HepG2 (cell line): ENCODE data around the gene MISP3. TPM values are rescaled to one million over a fixed set of nuclear protein-coding genes. Genes with fewer than 3 reads are reported as not detected.

Experiments
- FOSL2 ChIP-seq: sonication (generic); formaldehyde crosslinking; IDR thresholded peaks from 2 replicates; pipeline ENCODE4 v1.4.0; 2020; ENCODE audit warnings: missing genetic modification reagents
- FOXA3 ChIP-seq: IDR thresholded peaks from 2 replicates; pipeline ENCODE4 v1.6.1; 2016; ENCODE audit warnings: missing genetic modification reagents, missing compliant biosample characterization
- HDAC1 ChIP-seq: sonication (generic); formaldehyde crosslinking; IDR thresholded peaks from 2 replicates; pipeline ENCODE4 v1.5.1; 2020; ENCODE audit warnings: mild to moderate bottlenecking, missing genetic modification reagents
- IRF2 ChIP-seq: IDR thresholded peaks from 2 replicates; pipeline ENCODE4 v1.6.1; 2018; ENCODE audit warnings: missing genetic modification reagents, missing compliant biosample characterization
- NCOR1 ChIP-seq: fragments of 200-600 bp; sonication (generic); IDR thresholded peaks from 2 replicates; pipeline ENCODE4 v1.7.0; 2017; ENCODE audit warnings: antibody characterized with exemption, low read length, borderline replicate concordance
- PITX1 ChIP-seq: sonication (generic); formaldehyde crosslinking; IDR thresholded peaks from 2 replicates; pipeline ENCODE4 v1.5.1; 2020; ENCODE audit warnings: mild to moderate bottlenecking, missing genetic modification reagents
- RFXAP ChIP-seq: sonication (generic); formaldehyde crosslinking; IDR thresholded peaks from 2 replicates; pipeline ENCODE4 v1.4.0; 2020; ENCODE audit warnings: missing genetic modification reagents, borderline replicate concordance
- SPEN ChIP-seq: sonication (generic); formaldehyde crosslinking; IDR thresholded peaks from 2 replicates; pipeline ENCODE4 v1.5.1; 2020; ENCODE audit warnings: low read depth, mild to moderate bottlenecking, missing genetic modification reagents
- USF2 ChIP-seq, 2 experiments: sonication (generic) in 1 of 2; formaldehyde crosslinking in 1 of 2; IDR thresholded peaks; 2 replicates each; pipeline versions ENCODE4 v1.5.1 to v1.6.1; 2011 to 2020; ENCODE audit warnings: borderline replicate concordance in 1 of 2, low read depth in 1 of 2, low read length in 1 of 2, mild to moderate bottlenecking in 1 of 2, missing genetic modification reagents in 1 of 2, moderate library complexity in 1 of 2
- XRCC5 ChIP-seq: fragments of 200-400 bp; formaldehyde crosslinking; optimal IDR thresholded peaks from 2 replicates; pipeline ENCODE3; 2017; ENCODE audit warnings: mild to moderate bottlenecking, low read length
- ZBTB37 ChIP-seq: sonication (generic); formaldehyde crosslinking; IDR thresholded peaks from 2 replicates; pipeline ENCODE4 v1.4.0; 2020; ENCODE audit warnings: mild to moderate bottlenecking, missing genetic modification reagents
- ZFP36 ChIP-seq: fragments of 150-350 bp; IDR thresholded peaks from 2 replicates; pipeline ENCODE4 v1.6.1; 2018; ENCODE audit warnings: borderline replicate concordance, low read length, low read depth; ENCODE audit not compliant: partially characterized antibody
- ZNF672 ChIP-seq: sonication (generic); formaldehyde crosslinking; IDR thresholded peaks from 2 replicates; pipeline ENCODE4 v1.8.1; 2022; ENCODE audit warnings: missing genetic modification reagents
- ZNF777 ChIP-seq: sonication (generic); formaldehyde crosslinking; IDR thresholded peaks from 2 replicates; pipeline ENCODE4 v1.4.0; 2020; ENCODE audit warnings: missing genetic modification reagents
- polyA plus RNA-seq, 8 experiments: library from polyadenylated mRNA; depleted of rRNA in 3 of 8; stranded (reverse) in 7 of 8; unstranded in 1 of 8; fragments of >200 nt; fragmentation: Illumina TruSeq in 4 of 8; extraction: Trizol in 4 of 8; gene quantifications; 2 replicates each; pipeline versions ENCODE4 v1.2.1 to v1.2.3, GENCODE V29; 2011 to 2016; ENCODE audit warnings: low read depth in 4 of 8, missing spikeins in 1 of 8, mixed read lengths in 1 of 8; ENCODE audit not compliant: insufficient read depth in 1 of 8
- total RNA-seq, 5 experiments: library from RNA; depleted of rRNA; stranded (reverse); fragments of >200 nt; fragmentation: Illumina TruSeq; extraction: Trizol; gene quantifications; 2 replicates each; pipeline ENCODE4 v1.2.3, GENCODE V29; 2016; ENCODE audit warnings: low read depth in 1 of 5
- TF ChIP-seq, protein P1 (sequence below), 2 experiments: sonication (generic) in 1 of 2; formaldehyde crosslinking in 1 of 2; IDR thresholded peaks; 2 replicates each; pipeline versions ENCODE4 v1.4.0 to v1.6.1; 2018 to 2020; ENCODE audit warnings: missing genetic modification reagents in 2 of 2, borderline replicate concordance in 1 of 2, low read depth in 1 of 2, mild to moderate bottlenecking in 1 of 2, missing biosample characterization in 1 of 2
- TF ChIP-seq, protein P2 (sequence below): sonication (generic); formaldehyde crosslinking; IDR thresholded peaks from 2 replicates; pipeline ENCODE4 v1.4.0; 2020; ENCODE audit warnings: missing genetic modification reagents
- TF ChIP-seq, protein P3 (sequence below): sonication (generic); formaldehyde crosslinking; IDR thresholded peaks from 2 replicates; pipeline ENCODE4 v1.8.0; 2022; ENCODE audit warnings: mild to moderate bottlenecking, missing genetic modification reagents; ENCODE audit not compliant: insufficient replicate concordance
- TF ChIP-seq, protein P4 (sequence below): sonication (generic); formaldehyde crosslinking; IDR thresholded peaks from 2 replicates; pipeline ENCODE4 v1.4.0; 2020; ENCODE audit warnings: mild to moderate bottlenecking, missing genetic modification reagents

The MISP3 gene
- total and polyA plus RNA-seq, 2 of the 13 experiments (the other 11 are each of a cell fraction or from before 2014, with no cell fraction given): 2.5 to 5.4 TPM

- TF ChIP-seq XRCC5: peak; percentile 68
- no peak for TF ChIP-seq ZNF777 (CRISPR knock-in tag)
- TF ChIP-seq ZFP36: peak; percentile 44
- TF ChIP-seq PITX1: peak; percentile 44
- TF ChIP-seq ZNF672 (CRISPR knock-in tag): no peak
- 0 out of 2 replicates have a peak, but pooled peaks have one; percentile 20 for TF ChIP-seq FOXA3
- peak; percentile 18; the same call in 1 of the 2 replicates for TF ChIP-seq IRF2
- TF ChIP-seq SPEN: peak; percentile 62; the same call in 1 of the 2 replicates
- TF ChIP-seq FOSL2: peak; percentile 36
- TF ChIP-seq USF2 (IDR thresholded peaks at IDR 0.05; ENCODE audit: low read depth, low read length): 0 out of 2 replicates have a peak, but pooled peaks have one; percentile 28
- peak; percentile 58 for TF ChIP-seq USF2 (CRISPR knock-in tag; IDR thresholded peaks at IDR 0.05; ENCODE audit: borderline replicate concordance)
- TF ChIP-seq RFXAP (CRISPR knock-in tag): peak; percentile 96
- TF ChIP-seq, protein P1, sequence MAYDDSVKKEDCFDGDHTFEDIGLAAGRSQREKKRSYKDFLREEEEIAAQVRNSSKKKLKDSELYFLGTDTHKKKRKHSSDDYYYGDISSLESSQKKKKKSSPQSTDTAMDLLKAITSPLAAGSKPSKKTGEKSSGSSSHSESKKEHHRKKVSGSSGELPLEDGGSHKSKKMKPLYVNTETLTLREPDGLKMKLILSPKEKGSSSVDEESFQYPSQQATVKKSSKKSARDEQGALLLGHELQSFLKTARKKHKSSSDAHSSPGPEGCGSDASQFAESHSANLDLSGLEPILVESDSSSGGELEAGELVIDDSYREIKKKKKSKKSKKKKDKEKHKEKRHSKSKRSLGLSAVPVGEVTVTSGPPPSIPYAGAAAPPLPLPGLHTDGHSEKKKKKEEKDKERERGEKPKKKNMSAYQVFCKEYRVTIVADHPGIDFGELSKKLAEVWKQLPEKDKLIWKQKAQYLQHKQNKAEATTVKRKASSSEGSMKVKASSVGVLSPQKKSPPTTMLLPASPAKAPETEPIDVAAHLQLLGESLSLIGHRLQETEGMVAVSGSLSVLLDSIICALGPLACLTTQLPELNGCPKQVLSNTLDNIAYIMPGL (CRISPR knock-in tag; IDR thresholded peaks at IDR 0.05; ENCODE audit: borderline replicate concordance in 1 of 2, low read depth in 1 of 2): 0 out of 4 replicates have a peak, but pooled peaks of 1 of the 2 experiments have one; percentile 39
- TF ChIP-seq, protein P2, sequence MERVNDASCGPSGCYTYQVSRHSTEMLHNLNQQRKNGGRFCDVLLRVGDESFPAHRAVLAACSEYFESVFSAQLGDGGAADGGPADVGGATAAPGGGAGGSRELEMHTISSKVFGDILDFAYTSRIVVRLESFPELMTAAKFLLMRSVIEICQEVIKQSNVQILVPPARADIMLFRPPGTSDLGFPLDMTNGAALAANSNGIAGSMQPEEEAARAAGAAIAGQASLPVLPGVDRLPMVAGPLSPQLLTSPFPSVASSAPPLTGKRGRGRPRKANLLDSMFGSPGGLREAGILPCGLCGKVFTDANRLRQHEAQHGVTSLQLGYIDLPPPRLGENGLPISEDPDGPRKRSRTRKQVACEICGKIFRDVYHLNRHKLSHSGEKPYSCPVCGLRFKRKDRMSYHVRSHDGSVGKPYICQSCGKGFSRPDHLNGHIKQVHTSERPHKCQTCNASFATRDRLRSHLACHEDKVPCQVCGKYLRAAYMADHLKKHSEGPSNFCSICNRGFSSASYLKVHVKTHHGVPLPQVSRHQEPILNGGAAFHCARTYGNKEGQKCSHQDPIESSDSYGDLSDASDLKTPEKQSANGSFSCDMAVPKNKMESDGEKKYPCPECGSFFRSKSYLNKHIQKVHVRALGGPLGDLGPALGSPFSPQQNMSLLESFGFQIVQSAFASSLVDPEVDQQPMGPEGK (CRISPR knock-in tag): peak; percentile 100
- peak; percentile 78 for TF ChIP-seq HDAC1
- TF ChIP-seq ZBTB37 (CRISPR knock-in tag): no peak
- peak; percentile 97 for TF ChIP-seq NCOR1
- TF ChIP-seq, protein P3, sequence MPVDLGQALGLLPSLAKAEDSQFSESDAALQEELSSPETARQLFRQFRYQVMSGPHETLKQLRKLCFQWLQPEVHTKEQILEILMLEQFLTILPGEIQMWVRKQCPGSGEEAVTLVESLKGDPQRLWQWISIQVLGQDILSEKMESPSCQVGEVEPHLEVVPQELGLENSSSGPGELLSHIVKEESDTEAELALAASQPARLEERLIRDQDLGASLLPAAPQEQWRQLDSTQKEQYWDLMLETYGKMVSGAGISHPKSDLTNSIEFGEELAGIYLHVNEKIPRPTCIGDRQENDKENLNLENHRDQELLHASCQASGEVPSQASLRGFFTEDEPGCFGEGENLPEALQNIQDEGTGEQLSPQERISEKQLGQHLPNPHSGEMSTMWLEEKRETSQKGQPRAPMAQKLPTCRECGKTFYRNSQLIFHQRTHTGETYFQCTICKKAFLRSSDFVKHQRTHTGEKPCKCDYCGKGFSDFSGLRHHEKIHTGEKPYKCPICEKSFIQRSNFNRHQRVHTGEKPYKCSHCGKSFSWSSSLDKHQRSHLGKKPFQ (CRISPR knock-in tag): no peak
- TF ChIP-seq, protein P4, sequence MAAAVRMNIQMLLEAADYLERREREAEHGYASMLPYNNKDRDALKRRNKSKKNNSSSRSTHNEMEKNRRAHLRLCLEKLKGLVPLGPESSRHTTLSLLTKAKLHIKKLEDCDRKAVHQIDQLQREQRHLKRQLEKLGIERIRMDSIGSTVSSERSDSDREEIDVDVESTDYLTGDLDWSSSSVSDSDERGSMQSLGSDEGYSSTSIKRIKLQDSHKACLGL (CRISPR knock-in tag): 0 out of 2 replicates have a peak, but pooled peaks have one; percentile 63
Measured at GRCh38 chr19:14059652-14060155, 12.9 kb upstream of the MISP3 start (continued).
